Measurements from ENCODE around the gene CRYGN.

The CRYGN gene

DNA sequence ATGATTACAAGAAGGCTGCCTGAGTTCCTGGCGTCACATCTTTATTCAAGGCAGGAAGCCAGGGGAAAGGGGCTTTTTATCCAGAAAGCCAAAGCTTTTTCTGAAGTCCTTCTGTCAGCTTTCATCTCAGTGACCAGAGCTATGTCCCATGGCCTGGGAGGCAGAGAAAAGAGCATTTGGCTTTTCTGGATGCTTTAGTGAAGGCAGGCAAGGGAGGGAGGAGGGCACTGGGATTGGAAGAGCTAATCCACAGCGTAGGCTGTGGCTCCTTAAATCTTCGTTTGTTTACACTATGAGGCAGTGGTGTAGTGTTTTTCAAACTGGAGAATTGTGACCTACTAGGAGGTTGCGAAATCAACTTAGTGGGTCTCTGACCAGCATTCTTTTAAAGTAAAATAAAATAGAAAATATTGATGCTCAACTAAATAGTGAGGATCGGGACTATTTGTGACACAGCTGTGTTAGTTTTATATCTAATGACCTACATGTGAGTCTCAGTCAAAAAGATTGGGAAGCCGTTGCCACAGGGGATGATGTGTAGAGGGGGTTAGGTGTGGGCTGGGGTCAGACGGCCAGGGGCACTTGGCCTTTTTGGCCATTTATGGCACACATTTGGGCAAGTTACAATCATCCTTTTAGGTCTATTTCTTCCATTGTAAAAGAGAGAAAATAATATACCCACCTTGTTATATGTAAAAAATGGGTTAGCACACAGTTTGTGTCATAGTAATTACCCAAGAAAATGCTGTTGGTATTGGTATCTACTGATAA lies 14.1 kb downstream of the CRYGN start:
- DNase-seq = no peak

DNA sequence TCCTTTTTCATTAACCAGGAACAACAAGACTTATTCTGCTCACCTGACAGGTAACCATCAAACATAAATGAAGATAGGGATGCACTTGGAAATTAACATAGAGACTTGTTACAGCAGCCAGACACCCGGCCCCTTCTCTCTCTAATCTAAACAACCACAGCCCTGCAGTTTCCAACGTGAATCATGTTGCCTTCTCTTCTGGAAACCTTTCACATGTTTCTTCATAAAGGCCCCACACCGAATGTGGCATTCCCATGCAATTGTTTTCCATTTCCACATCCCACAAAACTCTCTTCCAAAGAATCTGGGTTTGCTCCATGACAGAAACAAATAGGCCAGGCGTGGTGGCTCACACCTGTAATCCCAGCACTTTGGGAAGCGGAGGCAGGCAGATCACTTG lies 15.1 kb downstream of the CRYGN start:
- DNase-seq = no peak

DNA sequence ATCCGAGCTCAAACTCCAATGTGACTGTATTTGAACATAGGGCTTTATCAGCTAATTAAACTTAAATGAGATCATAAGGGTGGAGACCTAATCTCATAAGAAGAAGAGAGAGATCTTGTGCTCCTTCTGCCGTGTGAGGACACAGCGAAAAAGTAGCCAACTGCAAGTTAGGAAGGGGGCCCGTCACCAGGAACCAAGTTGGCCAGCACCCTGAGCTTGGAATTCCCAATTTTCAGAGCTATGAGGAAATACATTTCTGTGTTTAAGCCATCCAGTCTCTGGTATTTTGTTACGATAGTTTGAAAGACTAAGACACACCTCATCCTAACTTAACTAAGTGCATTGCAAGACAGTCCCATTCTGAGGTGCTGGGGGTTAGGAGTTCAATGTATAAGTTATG lies 16.0 kb downstream of the CRYGN start:
- DNase-seq = no peak

DNA sequence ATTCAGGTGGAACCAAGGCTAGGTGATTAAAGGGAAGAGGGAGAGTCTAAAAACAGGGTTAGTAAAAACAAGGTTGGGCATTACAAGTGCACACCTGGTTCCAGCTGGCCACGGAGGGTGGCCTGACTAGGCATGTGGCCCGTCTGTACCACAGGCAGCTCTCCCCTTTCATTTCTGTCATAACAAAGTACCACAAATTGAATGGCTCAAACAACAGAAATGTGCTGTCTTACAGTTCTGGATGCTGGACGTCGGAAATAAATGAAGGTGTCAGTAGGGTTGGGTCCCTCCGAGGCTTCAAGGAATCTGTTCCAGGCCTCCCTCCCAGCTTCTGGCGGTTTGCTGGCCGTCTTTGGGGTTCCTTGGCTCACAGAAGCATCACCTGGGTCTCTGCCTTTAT lies 16.7 kb downstream of the CRYGN start:
- DNase-seq = no peak

DNA sequence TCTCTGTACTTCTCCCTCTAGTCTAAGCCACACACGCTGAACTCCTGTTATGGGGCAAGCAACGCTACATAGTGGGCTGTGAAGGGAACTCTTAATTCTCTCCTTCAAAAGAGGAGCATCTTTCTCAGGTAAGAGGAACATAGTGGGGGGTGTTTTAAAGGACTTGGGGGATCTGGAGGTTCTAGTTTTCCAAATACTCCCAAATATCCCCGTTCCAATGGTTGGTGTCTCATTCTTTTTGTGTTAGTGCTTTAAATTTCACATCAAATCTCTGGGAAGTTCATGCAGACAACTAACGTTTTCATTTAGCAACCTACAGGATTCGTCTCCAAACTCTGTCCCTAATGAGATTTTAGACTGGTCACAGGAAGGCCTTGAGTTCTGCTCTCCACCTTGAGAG lies 17.7 kb downstream of the CRYGN start:
- DNase-seq = no peak

DNA sequence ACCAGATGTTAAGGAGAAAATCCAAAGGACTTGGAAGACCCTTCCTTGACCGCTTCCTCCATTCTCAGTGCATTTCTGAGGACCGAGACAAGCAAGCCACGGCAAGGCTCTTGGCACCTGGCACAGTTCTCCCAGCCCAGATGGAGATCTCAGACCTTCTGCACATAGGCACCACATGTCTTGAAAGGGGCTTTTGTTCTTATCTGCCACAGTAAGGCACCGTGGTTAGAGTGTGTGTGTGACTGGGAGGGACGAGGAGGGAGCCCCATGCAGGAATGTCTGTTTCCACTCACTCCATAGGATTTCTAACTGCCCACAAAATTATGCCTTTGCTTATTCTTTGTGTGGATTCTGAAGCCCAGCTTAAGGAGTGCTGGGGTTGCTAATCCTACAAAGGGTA lies 19.8 kb downstream of the CRYGN start:
- DNase-seq = no peak

DNA sequence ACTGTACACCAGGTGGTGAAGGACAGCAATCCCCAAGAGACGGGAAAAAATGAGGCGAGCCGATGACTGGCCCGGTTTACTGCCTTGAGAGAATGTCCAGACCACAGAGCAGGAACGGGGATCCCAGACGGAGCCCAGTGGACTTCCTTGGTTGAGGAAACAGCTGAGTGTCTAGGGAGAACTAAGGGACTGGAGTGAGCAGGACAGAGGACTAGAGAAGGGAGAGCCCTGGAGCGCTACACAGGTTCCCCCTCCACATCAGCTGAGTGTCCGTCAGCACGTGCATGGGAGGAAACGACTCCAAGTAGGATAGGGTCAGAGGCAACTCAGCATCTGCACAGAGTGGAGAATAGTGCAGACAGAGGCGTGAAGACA lies 23.0 kb downstream of the CRYGN start:
- no peak for DNase-seq

DNA sequence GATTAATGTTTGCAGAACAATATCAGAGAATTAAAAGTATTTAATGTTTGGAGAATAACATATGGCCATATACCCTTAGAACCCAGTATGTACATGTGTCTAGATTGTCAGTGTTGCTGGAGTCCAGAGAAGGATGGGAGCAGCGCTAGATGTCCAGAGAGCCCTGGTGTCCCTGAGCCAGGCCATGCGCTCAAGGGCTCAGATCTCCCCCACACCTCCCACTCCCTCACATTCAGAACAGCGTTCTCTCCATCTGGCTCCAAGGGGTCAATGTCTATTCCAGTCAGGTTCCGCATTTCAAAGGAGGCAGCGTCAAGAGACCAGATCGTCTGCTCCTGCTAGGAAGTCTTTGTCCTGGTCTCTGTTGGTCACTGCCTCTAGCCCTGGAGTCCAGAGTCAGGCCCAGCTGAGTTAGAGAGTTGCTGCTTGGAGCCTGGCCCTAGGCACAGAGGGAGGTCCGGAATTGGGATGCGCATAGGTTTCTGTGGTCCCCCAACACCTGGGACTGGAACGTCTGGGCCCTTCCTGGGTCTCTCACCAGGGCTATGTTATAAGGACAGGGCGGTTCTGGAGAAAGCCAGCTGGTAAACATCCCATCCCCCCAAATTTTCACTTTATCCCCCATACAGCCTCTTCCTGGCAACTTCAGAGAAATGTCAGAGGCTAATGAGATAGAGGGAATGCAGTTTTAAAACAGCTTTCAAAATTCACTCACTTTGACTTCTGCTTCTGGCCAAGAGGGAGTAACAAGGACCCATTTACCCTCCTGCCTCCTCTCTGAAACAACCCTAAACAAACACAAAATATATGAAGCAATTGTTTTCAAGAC lies 23.6 kb downstream of the CRYGN start:
- DNase-seq = no peak

DNA sequence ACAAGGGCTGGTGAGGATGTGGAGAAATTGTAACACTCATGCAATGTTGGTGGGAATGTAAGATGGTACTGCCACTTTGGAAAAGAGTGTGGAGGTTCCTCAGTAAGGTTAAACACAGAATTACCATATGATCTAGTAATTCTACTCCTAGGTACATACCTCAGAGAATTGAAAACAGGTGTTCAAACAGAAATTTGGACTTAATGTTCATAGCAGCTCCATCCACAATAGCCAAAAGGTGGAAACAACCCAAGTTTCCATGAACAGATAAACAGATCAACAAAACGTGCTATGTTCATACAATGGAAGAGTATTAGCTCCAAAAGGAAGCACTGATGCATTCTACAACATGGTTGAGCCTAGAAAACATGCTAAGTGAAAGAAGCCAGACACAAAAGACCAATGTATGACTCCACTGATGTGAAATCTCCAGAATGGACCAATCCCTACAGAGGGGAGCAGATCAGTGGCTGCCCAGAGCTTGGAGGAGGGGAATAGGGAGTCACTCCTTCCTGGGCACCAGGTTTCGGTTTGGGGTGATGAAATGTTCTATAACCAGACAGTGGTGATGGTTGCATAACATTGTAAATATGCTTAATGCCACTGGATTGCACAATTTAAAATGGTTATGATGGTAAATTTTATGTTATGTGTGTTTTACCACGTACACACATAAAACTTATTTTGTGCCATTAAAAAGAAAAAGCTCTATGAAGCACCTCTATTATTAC lies 24.4 kb downstream of the CRYGN start:
- DNase-seq = no peak

DNA sequence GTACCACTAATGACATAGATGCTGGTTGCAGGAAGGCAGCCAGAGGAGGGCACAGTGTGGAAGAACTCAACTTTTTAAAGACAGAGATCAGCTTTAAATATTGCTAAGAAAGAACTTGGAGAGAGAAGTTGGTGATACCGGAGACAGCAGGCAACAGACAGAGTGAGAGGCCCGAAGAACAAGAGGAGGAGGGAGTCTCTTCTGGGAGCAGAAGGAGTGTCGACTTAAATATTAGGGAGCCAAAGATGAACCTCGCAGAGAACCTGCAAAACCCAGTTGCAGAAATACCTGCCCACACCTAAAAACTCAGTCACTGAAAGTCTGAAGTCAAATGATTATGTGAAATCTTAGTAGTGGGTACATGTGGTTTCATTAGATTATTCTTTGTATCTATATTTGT lies 26.7 kb downstream of the CRYGN start:
- DNase-seq = no peak

DNA sequence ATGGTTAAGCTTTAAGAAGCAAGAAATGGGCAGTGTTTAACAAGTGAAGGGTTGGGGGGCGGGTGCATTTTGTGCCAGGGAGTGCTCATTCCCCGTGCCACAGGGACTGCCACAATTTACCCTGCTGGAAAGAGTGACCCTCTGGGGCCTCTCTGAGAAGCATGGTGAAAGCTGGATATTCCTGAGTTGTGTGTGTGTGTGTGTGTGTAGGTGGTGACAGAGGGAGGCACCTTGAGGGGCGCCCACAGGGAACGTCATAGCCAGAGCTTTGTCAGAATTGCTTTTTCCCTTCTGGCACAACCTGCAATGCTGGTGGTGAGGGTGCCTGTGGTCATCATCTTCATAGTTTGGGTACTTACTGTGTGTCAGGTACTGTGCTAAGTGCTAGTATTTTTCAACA lies 27.6 kb downstream of the CRYGN start:
- no peak for DNase-seq

DNA sequence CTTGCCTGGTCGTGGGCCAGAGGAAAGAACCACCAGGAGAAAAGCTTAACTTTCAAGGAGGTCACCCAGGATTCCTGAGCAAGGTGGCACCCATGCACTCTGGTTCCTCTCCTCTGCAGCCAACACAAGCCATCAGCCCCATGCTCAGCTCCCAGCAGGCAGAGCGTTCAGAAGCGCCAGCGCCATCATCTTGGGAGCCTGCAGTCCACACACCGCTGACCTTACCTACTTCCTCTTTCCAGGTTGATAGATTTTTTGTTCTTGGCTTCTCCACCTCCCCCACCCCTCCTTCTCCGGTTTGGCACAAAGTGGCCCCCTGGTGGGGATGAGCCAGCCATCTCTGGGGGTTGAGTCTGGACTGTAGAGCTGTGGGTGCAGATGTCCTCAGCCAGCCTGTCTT lies 28.4 kb downstream of the CRYGN start:
- no peak for DNase-seq

DNA sequence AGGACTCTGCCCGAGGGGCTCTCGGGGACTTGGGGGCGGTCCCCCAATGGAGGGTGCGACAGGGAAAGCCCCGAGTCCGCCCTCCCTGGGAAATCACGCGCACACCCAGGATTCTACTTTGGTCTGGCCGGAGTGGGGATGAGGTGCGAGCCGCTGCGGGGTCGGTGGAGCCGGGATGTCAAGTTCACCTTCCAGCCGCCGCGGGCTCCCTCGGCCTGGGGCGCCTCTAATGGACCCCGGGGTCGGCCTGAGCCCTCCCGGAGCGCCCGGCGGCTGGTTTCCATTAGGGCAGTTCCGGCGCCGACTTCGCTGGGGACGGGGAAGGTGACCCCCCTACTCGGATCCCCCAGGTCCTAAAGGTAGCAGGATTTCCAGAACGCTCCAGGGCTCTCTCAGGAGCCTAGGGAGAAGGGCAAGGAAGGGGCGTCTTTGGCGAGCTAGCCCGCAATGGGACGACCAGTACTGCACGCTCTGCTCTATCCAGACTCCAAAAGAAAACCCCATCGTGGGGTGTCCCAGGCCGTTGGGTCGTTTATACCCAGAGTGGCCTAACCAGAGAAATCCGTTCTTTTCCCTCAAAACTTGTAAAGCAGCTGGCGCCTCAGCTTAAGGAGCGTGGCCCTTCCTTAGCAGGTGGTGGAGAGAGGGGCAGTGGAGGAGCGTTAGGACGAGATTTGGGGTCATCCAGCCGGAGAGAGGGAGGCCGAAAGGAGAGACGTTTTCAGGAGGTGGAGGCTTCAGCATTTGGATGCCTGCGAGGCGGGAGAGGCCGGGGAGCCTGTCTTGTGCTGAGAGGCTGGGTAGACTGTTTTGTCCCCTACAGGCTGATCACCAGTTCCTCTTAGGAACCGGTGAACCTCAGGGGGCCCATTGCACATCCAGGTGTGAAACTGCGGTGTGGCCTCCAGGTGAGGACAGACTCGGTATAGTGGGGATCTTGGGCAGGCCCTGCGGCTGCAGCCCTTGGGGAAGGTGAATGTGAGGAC lies 29.2 kb downstream of the CRYGN start:
- no peak for DNase-seq

DNA sequence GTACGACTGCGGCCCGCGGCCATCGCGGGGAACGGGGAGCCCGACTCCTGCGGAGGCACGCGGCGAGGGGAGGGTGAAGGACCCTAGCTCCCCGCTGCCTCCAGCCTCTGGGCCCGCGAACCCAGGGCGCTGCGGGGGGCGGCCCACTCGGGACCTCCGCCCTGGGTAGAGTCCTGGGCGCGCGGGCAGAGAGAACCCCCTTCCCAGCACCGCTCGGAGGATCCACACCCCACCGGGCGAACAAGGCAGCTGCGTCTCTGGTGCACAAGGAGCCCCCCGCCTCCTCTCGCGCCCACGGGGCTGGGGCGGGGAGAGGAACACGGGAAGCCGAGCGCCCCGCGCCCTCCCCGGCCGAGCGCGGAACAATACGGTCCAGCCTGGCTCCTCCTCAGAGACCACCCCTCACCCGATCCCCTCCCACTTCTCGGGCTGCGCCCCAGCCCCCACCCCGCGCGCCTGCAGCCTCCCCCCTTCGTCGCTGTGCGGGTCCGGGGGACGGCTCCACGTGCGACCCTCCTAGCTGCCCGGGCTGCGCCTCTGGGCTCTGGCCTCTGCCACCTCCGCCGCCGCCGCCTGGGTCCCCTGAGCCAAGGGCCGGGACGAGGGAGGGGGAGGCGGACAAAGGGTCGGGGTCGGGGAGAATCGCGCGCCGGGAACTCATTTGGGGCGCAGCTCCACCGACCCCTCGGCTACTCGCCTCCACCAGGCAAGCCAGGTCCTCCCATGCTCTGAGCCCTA lies 30.1 kb downstream of the CRYGN start, which contains the start of gene WDR86:
WDR86 (minus strand) TSS at position 372 of the 738 bp plus-strand sequence. CDS start 449 bp downstream, outside the sequence.
- DNase-seq = no peak

DNA sequence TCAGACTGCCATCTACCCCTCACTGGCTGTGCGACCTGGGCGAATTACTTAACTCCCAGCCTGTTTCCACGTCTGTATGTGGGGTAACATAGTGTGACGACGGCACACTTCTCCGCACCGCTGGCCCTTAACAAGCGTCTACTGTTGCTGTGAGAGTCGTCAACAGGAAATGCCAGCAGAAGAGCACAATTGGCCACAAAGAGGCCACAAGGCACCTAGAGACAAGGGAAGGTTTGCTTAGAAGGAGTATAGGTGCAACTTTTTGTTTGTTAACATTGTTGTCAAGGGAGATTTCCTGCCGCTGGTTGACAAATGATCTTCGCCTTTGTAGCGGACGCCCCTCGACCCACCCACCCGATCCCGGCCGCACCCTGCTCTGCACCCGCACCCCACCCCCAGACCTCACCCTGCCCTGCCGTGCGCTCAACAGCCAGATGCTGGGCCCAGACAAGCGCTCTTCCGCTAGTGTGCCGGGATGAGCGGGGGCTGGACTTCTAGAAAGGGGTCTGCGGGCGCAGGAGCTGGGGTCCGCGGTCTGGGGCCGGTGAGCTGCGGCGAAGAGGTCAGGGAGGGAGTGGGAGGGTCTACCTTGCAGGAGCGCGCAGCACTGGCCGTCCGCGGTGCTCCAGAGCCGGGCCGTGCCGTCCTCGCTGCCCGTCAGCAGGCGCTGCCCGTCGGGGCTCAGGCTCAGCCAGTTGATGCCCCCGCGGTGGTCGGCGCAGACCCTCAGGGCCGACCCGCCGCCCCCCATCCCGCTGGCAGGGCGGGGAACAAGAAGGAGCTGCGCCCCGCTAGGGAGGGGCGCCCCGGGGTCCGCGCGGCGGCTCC lies 30.9 kb downstream of the CRYGN start:
- no peak for DNase-seq

DNA sequence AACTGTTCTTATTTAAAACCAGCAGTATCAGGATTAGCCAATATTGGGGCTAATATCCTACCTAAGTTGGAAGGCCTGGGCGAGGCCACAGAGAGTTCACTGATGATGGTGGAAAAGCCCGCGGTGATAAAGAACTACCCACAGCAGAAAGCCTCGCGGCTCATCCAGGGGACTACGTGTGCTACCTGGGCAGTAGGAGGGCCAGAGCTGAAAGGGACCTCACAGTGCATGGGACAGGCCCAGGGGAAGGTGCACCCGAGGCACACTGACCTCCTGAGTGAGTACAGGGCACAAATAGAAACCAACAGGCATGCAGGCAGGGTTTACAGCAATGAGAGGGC lies 31.5 kb downstream of the CRYGN start:
- no peak for DNase-seq

DNA sequence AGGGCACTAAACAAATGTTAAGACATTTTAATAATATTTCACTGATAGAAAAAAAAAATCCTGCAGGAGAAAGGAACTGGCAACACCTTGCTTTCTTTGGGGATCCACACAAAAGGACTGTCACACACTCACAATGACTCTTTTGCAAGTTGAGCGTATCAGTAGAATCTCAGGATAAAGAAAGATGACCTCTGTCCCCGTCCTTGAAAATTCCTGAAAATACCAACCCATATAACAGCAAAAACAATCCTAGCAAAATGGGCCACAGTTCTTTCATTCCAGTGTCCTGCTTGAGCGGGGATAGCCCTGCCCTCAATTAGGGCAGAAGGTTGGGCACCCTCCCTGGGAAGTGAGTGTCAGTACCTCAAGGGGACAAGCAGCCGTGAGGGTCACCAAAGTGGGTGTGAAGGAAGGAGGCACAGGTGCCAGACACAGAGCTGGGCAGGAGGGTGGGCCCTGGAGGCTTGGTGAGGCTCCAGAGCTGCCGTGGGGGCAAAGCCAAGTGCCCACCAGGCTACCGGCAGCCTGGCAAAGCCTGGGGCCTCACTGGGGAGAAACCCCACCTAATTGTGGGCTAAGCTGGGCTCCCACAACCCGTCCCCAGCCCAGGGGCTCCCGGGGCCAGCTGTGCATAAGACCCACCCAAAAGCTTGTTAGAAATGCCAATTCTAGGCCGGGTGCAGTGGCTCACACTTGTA lies 32.9 kb downstream of the CRYGN start:
- no peak for DNase-seq

DNA sequence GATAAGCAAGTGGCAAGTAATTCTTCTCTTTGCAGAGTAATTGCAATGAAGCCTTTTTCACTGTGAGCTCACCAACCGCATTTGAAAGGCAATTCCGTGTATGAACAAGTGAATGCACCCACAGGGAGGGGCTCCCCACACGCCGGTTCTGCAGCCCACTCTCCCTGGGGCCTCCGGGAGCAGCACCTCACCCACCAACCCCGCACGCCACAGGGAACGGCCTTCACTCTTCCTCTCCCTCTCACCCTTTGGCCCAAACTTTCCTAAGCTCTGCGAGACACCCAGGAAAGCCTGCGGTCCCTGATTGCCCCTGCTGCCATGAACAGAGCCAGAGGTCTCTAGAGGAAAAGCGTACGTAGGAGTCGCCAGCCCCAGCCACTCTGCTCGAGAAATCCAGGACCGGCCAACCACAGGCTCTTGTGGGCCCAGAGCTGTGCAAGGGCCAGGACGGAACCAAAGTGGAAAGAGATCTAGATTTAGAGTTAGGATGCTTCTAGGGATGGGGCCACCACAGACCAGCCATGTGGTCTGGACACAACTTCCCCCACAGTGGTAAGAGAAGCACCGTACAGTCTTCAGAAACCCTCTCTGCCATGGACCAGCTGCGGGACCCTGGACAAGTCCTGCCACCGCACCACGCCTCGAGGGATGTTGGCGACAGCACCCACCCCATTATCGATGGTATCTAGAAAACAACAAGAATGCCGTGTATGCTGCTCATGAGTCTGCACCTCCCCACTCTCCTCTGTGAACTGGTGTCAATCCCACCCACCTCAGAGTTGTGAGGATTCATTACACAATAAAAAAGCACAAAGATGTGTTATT lies 33.7 kb downstream of the CRYGN start:
- no peak for DNase-seq

DNA sequence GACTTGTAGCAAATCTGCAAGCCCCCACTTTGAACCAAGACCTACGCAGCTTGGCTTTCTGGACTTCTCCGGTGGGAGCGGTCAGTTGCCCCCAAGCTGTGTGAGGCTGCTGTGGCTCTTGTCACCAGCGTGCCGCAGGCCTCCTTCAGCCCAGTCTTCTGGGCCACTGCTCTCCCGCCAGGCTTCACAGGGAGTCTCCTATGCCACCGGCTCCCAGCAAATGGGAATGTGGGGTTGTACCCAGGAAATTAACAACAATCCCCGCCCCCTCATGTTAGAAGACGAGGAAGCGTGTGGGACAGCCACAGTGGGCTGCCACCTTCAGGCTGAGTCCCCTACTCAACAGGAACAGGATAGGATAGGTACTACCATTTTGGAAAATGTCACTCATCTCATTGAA lies 34.4 kb downstream of the CRYGN start:
- no peak for DNase-seq

Measured in stimulated activated CD4-positive, alpha-beta T cell treated with anti-CD3 and anti-CD28 coated beads, Interleukin-1b, Interleukin-23, amount 100 ng/mL, for 48 hours (primary cell).